GM19455 (cell line): ENCODE measurements around the gene CSK.

Experiments
- ATAC-seq: cut with Tn5 transposase; IDR thresholded peaks from one replicate; pipeline ENCODE4 v1.9.1; 2021; ENCODE audit not compliant: unreplicated experiment

CSK gene

DNA sequence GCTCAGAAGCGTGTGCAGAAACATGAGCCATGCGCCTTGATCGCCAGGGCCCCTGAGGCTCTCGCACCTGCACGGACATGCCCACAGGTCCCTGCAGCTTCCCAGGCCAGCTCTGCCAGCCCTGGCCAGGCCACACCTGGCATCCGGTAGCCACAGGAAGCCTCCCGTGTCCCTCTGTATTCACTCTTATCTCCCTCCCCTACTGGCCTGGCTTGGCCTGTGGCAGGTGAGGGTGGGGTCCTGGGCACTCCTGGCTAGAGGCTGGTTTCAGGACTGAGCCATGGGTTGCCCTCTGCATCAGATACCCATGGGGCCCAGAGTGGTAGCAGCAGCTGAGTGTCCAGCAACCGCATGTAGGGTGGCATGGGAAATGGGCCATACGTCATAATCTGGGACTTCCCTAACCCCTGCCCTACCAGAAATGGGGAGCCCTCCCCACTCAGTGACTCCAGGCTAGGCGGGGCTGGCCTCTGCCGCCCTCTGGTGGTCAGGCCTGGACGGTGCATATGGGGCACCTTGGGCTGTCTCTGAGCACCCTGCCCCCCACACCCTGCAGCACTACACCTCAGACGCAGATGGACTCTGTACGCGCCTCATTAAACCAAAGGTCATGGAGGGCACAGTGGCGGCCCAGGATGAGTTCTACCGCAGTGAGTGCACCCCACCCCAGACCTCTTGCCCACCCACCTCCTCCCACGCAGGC is 18.1 kb downstream of the CSK start:
- ATAC-seq: peak; percentile 74

DNA sequence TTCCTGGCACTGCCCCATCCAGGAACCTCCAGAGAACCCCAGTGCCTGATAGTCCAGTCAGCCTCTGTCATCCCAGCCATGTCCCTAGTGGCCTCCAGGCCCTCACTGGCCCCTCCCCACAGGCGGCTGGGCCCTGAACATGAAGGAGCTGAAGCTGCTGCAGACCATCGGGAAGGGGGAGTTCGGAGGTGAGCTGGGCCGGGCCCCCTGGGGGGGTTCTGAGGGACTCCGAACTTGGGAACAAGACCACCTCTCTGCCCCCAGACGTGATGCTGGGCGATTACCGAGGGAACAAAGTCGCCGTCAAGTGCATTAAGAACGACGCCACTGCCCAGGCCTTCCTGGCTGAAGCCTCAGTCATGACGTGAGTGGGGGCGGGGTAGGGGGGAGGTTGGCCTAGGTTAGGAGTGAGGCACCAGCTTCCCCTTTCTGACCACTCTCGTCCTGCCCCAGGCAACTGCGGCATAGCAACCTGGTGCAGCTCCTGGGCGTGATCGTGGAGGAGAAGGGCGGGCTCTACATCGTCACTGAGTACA is 18.7 kb downstream of the CSK start:
- no peak for ATAC-seq

DNA sequence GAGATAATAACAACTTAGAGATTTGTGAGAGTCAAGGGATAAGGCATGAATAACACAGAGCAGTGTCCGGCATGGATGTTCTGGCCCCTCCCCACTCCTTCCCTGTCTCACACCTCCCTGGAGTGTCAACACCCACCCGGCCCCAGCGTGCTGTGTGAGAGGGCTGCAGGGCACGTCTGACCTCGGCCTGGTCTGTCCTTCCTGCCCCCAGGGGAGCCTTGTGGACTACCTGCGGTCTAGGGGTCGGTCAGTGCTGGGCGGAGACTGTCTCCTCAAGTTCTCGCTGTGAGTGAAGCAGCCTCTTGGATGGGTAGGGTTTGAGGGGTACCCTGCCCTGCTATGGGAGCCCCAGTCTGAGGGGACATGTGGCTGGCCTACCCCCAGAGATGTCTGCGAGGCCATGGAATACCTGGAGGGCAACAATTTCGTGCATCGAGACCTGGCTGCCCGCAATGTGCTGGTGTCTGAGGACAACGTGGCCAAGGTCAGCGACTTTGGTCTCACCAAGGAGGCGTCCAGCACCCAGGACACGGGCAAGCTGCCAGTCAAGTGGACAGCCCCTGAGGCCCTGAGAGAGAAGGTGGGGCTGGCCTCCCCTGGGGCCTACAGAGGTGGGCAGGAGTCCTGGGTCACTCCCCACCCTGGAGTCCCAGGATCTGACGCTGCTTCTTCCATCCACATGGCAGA is 19.6 kb downstream of the CSK start:
- no peak for ATAC-seq

DNA sequence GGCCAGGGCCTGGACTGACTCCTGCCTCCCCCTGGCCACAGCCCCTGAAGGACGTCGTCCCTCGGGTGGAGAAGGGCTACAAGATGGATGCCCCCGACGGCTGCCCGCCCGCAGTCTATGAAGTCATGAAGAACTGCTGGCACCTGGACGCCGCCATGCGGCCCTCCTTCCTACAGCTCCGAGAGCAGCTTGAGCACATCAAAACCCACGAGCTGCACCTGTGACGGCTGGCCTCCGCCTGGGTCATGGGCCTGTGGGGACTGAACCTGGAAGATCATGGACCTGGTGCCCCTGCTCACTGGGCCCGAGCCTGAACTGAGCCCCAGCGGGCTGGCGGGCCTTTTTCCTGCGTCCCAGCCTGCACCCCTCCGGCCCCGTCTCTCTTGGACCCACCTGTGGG is 20.4 kb downstream of the CSK start:
- ATAC-seq: no peak

DNA sequence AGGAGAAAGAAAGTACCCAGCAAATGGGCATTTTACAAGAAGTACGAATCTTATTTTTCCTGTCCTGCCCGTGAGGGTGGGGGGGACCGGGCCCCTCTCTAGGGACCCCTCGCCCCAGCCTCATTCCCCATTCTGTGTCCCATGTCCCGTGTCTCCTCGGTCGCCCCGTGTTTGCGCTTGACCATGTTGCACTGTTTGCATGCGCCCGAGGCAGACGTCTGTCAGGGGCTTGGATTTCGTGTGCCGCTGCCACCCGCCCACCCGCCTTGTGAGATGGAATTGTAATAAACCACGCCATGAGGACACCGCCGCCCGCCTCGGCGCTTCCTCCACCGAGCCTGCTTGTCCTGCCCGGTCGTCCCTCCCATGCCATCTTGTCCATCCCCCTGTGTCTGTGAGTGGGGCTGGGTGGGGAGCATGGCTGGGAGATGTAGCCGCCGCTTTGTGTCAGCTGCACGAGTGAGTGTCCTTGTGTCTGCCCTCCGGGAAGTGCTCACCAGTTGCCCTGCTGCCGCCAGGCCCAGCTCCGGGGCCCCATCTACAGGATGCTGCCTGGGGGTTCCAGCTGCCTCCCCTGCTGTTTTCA is 21.1 kb downstream of the CSK start:
- no peak for ATAC-seq

DNA sequence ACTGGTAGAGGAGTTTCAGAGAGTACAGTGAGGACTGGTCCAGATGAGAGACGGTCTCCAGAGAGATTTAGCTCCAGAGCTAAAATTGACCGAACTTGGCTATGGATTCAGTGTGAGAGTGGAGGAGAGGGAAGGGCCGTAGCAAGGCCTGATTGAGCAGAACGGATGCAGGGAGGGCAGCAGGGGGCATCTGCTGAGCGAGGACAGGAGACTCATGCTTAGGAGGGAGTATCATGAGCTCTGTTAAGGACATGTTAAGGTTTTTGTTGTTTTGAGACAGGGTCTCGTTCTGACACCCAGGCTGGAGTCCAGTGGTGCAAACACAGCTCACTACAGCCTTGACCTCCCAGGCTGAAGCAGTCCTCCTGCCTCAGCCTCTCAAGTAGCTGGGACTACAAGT is 23.1 kb downstream of the CSK start:
- ATAC-seq: no peak

DNA sequence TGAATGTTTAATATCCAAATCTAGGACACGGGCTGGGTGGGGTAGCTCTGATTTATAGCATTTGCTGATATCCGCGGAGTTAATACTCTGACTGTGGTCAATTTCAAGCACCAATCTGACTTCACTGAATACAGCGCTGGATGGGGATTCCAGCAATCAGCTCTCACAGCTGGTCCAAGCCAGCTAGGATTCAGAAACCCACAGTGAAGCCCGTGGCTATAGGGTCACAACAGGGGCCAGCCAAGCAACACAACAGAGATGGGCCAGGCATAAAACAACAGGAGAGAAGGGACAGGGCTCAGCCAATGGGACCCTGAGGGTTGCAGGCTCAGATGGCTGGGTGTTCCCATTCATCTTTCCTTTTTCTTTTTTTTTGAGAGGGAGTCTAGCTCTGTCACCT is 25.4 kb downstream of the CSK start:
- ATAC-seq: no peak

DNA sequence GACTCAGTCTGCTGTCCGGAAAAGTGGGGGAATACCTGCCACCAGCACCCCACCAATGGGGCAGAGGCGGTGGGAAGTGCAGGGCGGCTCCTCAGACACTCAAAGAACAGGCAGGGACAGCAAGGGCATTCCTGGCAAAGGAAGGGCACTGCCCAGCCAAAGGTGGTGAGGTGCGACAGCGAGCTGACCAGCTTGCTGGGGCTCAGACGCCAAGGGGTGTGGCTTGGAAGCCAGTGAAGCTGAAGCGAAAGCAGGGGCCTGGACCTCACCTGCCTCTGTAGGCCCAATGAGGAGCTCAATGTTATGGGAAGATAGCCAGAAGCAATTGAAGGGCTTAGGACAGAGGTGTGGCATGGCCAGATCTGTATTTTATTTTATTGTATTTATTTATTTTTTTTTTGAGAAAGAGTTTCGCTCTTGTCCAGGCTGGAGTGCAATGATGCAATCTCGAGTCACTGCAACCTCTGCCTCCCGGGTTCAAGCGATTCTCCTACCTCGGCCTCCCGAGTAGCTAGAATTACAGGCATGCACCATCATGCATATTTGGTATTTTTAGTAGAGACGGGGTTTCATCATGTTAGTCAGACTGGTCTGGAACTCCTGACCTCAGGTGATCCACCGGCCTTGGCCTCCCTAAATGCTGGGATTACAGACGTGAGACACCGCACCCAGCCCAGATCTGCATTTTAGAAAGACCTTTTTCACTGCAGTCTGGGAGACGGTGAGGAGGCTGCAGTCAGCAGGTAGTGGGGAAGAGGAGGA is 26.4 kb downstream of the CSK start:
- no peak for ATAC-seq

DNA sequence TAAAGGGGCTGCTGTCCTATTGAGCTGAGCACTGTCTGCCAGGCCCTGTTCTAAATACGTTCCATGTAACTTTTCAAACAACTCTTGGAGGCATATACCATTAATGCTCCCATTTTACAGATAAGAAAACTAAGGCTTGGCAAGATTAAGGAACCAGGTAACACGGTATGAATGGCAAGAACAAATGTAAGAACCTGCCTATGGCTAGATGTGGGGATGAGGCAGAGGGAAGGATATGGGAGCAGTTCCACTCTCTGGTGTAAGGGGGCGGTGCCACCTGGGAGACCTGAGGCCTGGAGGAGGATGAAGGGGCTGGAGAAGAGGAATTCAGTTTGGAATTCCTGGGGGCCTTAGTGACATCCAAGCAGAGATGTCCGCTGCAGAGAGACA is 27.0 kb downstream of the CSK start:
- ATAC-seq: no peak

DNA sequence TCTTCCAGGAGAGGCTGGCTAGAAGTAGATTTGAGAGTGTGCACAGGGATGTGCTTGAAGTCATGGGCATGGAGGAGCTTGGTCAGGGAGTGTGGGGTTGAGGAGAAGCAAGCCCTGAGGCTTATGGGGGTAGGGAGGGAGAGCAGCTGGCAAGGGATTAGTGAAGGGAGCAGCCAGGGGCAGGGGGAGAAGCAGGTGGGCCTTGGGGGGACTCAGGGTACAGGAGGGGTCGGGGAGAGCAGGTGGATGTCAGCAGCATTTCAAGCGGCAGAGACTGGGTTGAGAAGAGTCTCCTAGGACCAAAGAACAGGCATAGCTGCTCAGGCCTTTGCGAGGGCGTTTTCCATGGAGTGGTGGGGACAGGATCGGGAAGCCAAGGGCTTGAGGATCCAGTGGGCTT is 27.4 kb downstream of the CSK start:
- no peak for ATAC-seq

DNA sequence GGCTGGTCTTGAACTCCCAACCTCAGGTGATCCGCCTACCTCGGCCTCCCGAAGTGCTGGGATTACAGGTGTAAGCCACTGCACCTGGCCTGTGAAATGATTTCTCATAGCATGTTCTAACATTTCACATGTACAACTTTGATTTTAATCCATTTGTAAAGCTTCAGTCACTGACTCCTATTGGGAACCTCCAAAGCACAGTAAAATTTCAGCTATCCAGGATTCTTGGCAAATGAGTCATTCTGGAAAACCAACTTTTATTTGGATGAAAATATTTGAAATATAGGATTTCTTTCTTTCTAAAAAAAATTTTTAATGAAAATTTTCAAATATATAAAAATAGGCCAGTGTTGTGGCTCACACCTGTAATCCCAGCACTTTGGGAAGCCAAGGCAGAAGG is 28.1 kb downstream of the CSK start:
- no peak for ATAC-seq

DNA sequence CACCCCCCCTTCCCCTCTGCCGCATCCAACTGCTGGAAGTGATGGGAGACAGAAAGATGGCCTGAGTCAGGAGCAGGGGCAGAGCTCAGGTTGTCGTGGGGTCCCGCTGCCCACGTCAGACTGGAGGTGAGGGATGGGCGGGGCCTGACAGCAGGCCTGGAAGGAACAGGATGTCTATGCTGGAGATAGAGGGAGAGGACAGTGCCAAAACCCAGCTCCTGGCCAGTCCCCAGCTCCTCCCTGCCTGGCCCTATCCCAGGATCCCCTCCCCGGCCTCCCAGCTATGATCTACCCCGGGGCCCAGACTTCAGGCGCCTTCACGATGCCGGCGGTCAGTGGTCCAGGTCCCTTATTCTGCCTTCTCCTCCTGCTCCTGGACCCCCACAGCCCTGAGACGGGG is 30.7 kb downstream of the CSK start, which contains the start of gene LMAN1L:
Gene LMAN1L (plus strand): TSS at position 303 of the 400 bp plus-strand sequence. CDS start 20 bp downstream, at position 323.
- no peak for ATAC-seq

DNA sequence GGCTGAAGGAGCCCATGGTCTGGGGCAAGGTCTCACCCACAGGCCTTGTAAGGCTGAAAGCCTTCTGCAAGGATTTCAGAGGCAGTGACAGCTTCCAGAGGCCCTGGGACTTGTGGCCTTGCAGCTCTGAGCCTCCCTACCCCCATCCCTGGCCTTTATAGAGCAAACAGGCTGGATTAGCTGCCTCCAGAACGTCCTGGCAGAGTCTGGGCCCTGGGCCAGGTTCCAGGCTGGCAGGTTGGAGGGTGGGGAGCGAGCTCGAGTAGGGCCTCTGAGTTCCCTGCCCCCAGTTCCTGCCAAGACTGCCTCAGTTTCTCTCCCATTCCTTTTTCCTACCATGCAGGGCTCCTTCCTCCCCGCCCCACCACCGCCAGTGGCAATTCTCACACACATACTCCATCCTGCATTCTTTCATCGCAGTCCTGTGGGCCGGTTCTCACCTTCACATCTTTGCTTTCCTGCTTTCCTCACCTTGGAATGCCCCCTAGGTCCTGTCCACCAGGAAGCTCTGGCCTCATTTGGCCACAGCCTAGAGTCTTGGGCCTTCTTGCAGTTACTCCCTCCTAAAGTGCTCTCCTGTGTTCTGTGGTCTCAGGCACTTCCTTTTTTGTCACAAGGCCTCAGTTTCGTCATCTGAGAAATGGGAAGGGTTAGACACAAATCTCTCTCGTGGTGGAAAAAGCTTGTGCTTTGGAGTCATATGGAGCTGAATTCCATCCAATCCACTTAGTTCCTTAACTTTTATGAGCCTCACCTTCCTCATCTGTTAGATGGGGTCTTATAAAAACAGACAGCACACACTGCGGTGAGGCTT is 33.4 kb downstream of the CSK start:
- no peak for ATAC-seq

DNA sequence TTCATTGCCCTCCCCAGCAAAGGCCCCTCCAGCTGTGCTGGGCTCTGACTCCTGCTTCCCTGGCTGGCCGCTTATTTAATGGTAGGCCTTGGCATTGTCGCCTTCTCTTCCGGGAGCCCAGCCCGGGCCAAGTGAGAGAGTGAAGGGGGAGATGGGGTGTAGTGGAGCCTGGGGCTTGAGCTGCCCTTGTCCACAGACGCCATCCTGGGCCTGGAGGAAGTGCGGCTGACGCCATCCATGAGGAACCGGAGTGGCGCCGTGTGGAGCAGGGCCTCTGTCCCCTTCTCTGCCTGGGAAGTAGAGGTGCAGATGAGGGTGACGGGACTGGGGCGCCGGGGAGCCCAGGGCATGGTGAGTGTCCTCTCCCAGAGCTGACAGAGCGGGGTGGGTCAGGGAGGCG is 34.1 kb downstream of the CSK start:
- ATAC-seq: no peak

DNA sequence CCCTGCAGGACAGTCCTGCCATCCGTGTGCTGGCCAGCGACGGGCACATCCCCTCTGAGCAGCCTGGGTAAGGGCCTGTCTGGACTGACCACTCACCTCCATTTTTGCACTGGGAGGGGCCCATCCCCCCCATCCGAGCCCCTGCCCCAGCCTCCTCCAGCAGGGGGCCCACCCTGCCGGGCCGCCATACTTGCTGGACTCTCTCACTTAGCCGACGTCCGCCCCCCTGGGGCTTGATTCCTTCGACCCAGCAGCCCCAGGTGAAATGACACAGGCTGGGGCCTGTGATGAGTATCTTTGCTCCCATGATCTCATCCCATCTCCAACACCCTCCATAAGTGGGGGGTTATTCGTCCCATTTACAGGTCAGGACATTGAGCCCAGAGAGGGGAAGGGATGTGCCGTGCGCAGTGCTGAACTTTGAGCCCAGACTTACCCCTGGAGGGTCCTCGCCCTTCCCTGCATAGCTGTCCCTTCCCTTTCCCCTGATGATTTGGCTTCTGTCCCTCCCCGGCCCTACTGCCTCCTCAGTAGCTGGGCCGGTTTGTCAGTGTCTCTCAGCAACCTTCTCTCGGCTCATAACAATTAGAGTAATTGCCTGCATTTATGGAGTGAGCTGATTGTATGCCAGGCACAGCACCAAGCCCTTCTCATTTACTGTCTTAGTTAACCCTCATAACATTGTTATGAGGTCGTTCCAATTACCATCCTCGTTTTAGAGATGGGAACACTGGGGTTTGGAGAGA is 34.9 kb downstream of the CSK start:
- no peak for ATAC-seq

DNA sequence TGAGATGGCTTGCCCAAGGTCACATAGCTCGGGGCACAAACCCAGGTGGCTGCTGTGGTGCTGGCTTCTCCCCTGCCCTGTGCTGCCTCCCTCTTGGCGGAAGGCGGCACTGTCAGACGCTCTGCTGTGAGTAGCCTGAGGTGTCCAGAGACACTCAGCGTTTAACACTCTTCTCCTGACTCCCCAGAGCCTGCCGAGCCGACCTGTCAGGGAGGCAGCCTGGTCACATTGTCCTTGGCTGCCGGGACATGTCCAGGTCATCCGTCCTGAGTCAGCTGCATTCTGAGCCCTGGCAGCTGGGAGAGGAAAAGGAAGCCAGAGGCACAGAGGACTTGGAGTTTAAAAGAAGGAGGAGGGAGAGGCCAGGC is 35.5 kb downstream of the CSK start:
- no peak for ATAC-seq

DNA sequence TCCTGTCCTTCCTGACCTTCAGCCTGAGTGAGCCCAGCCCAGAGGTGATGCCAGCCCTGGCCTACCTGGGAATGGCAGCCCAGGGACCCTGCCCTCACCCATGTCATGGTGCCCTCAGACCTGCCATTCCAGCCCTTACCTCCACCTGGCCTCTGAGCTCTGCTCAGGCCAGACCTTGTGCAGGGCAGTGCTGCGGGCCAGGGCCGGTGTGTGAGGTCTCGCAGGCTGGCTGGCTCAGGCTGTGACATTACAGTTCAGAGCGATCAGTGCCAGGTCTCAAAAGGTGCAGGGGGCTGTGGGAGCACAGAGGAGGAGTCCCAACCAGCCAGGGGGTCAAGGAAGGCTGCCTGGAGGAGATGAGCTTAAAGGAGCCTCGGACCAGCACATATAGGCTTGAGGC is 38.2 kb downstream of the CSK start:
- ATAC-seq: no peak

DNA sequence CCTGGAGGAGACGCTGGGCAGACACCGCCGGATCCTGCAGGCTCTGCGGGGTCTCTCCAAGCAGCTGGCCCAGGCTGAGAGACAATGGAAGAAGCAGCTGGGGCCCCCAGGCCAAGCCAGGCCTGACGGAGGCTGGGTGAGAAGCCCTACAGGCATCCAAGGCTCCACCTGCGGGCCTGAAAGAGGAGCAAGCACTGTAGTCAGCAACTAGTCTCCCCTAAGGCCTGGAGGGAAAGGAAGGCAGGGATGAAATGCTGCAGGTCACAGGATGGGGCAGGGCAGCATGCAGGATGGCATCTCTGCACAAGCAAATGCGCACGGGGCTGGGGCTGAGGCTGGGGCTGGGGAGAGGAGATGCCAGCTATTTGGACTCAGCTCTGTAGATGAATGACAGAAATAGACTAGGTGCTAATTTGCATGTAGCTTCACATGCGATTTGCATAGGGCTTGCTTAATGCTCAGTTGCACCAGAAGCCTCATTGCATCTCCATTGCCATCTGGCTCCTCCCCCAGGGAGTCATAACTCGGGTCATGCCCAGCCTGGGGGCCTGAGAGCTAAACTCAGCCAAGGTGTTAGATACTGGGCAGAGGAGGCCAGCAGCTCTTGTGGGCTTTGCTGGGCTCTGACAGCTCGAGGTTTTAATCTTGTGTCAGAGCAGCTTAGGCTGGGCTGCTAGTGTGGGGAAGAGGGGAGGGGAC is 39.4 kb downstream of the CSK start:
- no peak for ATAC-seq

DNA sequence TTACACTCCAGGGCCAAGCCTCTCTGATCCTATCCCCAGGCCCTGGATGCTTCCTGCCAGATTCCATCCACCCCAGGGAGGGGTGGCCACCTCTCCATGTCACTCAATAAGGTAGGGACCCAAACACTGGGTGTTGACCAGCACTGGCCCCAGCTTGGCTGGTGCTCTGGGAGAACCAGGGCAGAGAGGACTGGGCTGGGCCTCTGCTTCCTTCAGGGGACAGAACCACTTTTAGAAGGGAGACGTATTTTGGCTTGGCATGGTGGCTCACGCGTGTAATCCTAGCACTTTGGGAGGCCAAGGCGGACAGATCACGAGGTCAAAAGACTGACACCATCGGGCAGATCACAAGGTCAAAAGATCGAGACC is 39.9 kb downstream of the CSK start:
- ATAC-seq: no peak
